HFFc6 (cell line): ENCODE results near the gene DUSP23. TPM values are rescaled to one million over a fixed set of nuclear protein-coding genes. Genes with fewer than 3 reads are reported as not detected.

ENCODE experiments used
- DNase-seq: peaks from one replicate; pipeline ENCODE4 v3.0.0-alpha.2; 2018
- H3K27ac Mint-ChIP-seq: 2 replicates; pipeline ENCODE4 v1.8.0; 2020; ENCODE audit warnings: mild to moderate bottlenecking, mixed read lengths
- H3K27me3 Mint-ChIP-seq: 2 replicates; pipeline ENCODE4 v1.8.0; 2021; ENCODE audit warnings: mild to moderate bottlenecking, moderate library complexity, mixed read lengths; ENCODE audit not compliant: insufficient read depth
- H3K36me3 Mint-ChIP-seq: 2 replicates; pipeline ENCODE4 v1.8.0; 2021; ENCODE audit warnings: low read depth, mixed read lengths
- H3K4me1 Mint-ChIP-seq: 2 replicates; pipeline ENCODE4 v1.8.0; 2020; ENCODE audit warnings: low read depth, mixed read lengths
- H3K4me3 Mint-ChIP-seq: 2 replicates; pipeline ENCODE4 v1.8.0; 2020; ENCODE audit warnings: mild to moderate bottlenecking, moderate library complexity, mixed read lengths
- H3K9me3 Mint-ChIP-seq: 2 replicates; pipeline ENCODE4 v1.8.0; 2020; ENCODE audit warnings: mild to moderate bottlenecking, mixed read lengths
- CTCF ChIP-seq: fragments of 200-600 bp; sonication (generic); IDR thresholded peaks from 2 replicates; pipeline ENCODE4 v1.5.0; 2021; ENCODE audit warnings: antibody characterized with exemption, mild to moderate bottlenecking
- total RNA-seq, 6 experiments: library from RNA; stranded (reverse); fragmentation: NEBNext Ultra II Directional; extraction: Animal tissue kit (Norgen Biotek cat#: 25700); gene quantifications; 2 replicates in 1 of 6; 3 replicates in 5 of 6; pipeline ENCODE4 v1.2.3, GENCODE V29; 2021

Gene DUSP23
- total RNA-seq, 6 experiments from 2014 or later: 23.3 to 26.3 (median 23.5) TPM

GRCh38 chr1:159830722-159831121 lies 50.0 kb downstream of the DUSP23 start:
- H3K4me1 Mint-ChIP-seq: peaks cover 61% of the 10 kb centered on the region
- H3K4me3 Mint-ChIP-seq: no peak overlapping the region
- no peaks in the 10 kb centered on the region for H3K9me3 Mint-ChIP-seq
- peaks cover 2% of the 10 kb centered on the region for H3K27me3 Mint-ChIP-seq
- no peak overlapping the region for H3K27ac Mint-ChIP-seq
- TF ChIP-seq CTCF: no peak
- no peaks in the 10 kb centered on the region for H3K36me3 Mint-ChIP-seq
- no peak for DNase-seq

- no peaks in the 10 kb centered on the region for H3K9me3 Mint-ChIP-seq
- no peak overlapping the region for H3K4me3 Mint-ChIP-seq
- DNase-seq: no peak
- no peaks in the 10 kb centered on the region for H3K36me3 Mint-ChIP-seq
- peaks cover 59% of the 10 kb centered on the region for H3K4me1 Mint-ChIP-seq
- no peak for TF ChIP-seq CTCF
- no peak overlapping the region for H3K27ac Mint-ChIP-seq
- H3K27me3 Mint-ChIP-seq: peaks cover 2% of the 10 kb centered on the region
These were observed 50.8 kb downstream of the DUSP23 start for GRCh38 chr1:159831412-159832141.

Other genes starting within 250 kb of the DUSP23 start
- gene OR10J5, start 245.0 kb upstream of the DUSP23 start, total RNA-seq: not detected
- gene APCS, start 193.1 kb upstream of the DUSP23 start, total RNA-seq: not detected
- not detected for gene CRP, start 66.4 kb upstream of the DUSP23 start, total RNA-seq
- not detected for gene FCRL6, start 21.4 kb downstream of the DUSP23 start, total RNA-seq
- under 1 TPM; 0.09 to 0.99 (median 0.40) TPM for gene SLAMF8, start 45.9 kb downstream of the DUSP23 start, total RNA-seq
- not detected for gene VSIG8, start 81.7 kb downstream of the DUSP23 start, total RNA-seq
- 1 to 10 TPM in 4 of 6 experiments, under 1 TPM in 2; 0.94 to 2.5 (median 1.2) TPM for gene CFAP45, start 119.2 kb downstream of the DUSP23 start, total RNA-seq
- gene TAGLN2, start 144.5 kb downstream of the DUSP23 start, total RNA-seq: 100 to 1,000 TPM; 560 to 914 (median 815) TPM
- gene IGSF9, start 164.7 kb downstream of the DUSP23 start, total RNA-seq: not detected
- gene SLAMF9, start 173.3 kb downstream of the DUSP23 start, total RNA-seq: under 1 TPM in 3 of 6 experiments, not detected in 3; 0.41 to 0.51 (median 0.46) TPM